ENCODE results near the gene CLVS2. TPM values are rescaled to one million over a fixed set of nuclear protein-coding genes. Genes with fewer than 3 reads are reported as not detected.

CLVS2 gene
- total RNA-seq, 4 donors from 2014 or later = under 0.01 to 11.6 (median 3.2) TPM

DNA sequence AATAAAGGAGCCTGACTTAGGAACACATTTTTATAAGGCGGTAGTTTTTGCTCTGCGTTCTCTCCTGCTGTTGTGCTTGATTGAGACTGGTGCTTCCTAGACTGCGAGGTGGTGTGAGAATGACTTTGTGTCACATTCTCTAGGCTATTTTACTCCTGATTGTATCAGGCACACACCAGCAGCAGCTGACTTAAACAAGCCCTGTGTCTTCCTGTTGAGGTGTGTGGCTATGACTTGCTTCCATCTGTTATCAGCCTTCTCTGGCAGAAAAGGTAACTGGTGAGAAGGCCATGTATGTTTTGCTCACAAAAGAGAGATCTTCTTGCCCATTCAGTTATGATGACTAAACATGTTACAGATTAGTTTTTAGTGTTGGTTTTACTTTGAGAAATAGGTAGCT lies 43.4 kb downstream of the CLVS2 start:
- Histone ChIP-seq H3K36me3 (no peaks in the 10 kb centered on the region), H3K9me3 (no peaks in the 10 kb centered on the region), H3K27ac (no peak overlapping the region), H3K4me1 (no peaks in the 10 kb centered on the region), H3K27me3 (no peaks in the 10 kb centered on the region), H3K4me3 (no peak overlapping the region)
- DNase-seq = no peak
- no peak for TF ChIP-seq CTCF (IDR thresholded peaks at IDR 0.05)
- no peak for TF ChIP-seq POLR2A (IDR thresholded peaks at IDR 0.05)
- intact Hi-C loops (cut with DNase I; ENCODE audit: low total_unique reads) = no loop called here

DNA sequence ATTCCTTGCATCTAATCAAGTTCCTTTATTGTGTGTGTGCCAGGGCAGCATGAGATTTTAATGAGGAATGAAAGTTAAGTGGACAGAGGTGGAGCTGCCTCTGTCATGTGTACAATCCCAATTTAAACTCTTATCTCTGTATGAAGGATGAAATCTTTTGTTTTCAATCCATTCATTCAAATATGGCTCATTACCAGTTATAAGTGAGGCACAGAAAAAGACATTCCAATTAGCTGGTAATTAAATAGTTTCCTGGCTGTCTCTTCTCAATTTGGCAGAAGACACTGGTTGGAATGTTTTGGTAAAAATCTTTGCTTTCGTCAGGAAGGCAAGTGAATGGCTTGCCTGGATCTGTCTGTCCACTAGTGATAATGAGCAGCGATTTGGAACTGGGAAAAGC lies 46.4 kb downstream of the CLVS2 start:
- no peak for TF ChIP-seq POLR2A (IDR thresholded peaks at IDR 0.05)
- TF ChIP-seq CTCF (IDR thresholded peaks at IDR 0.05) = no peak
- DNase-seq = no peak
- intact Hi-C loops (cut with DNase I; ENCODE audit: low total_unique reads) = no loop called here

GRCh38 chr6:123044341-123044860 lies 48.4 kb downstream of the CLVS2 start:
- Histone ChIP-seq H3K27me3 (no peaks in the 10 kb centered on the region), H3K4me3 (no peak overlapping the region), H3K27ac (no peak overlapping the region), H3K9me3 (no peaks in the 10 kb centered on the region), H3K4me1 (no peaks in the 10 kb centered on the region), H3K36me3 (no peaks in the 10 kb centered on the region)
- TF ChIP-seq CTCF (IDR thresholded peaks at IDR 0.05) (no peak), POLR2A (IDR thresholded peaks at IDR 0.05) (no peak)
- intact Hi-C loops (cut with DNase I; ENCODE audit: low total_unique reads) = no loop called here
- DNase-seq = no peak

More for the DNA sequence above, 46.4 kb downstream of the CLVS2 start:
- no peak overlapping the region for H3K4me3 ChIP-seq
- no peak overlapping the region for H3K27ac ChIP-seq
- H3K9me3 ChIP-seq = no peaks in the 10 kb centered on the region
- no peaks in the 10 kb centered on the region for H3K27me3 ChIP-seq
- no peaks in the 10 kb centered on the region for H3K4me1 ChIP-seq
- H3K36me3 ChIP-seq = no peaks in the 10 kb centered on the region

GRCh38 chr6:123053602-123054225 lies 57.7 kb downstream of the CLVS2 start:
- H3K27me3 ChIP-seq = no peaks in the 10 kb centered on the region
- H3K9me3 ChIP-seq = no peaks in the 10 kb centered on the region
- peak in 1 of 2 donors; percentile 18 for DNase-seq
- no peaks in the 10 kb centered on the region for H3K4me1 ChIP-seq
- TF ChIP-seq CTCF (IDR thresholded peaks at IDR 0.05) = no peak
- TF ChIP-seq POLR2A (IDR thresholded peaks at IDR 0.05) = no peak
- H3K36me3 ChIP-seq = no peaks in the 10 kb centered on the region
- H3K4me3 ChIP-seq = no peak overlapping the region
- peak overlapping the region in 1 of 2 donors; percentile 34 for H3K27ac ChIP-seq
- intact Hi-C loops (cut with DNase I; ENCODE audit: low total_unique reads) = no loop called here

DNA sequence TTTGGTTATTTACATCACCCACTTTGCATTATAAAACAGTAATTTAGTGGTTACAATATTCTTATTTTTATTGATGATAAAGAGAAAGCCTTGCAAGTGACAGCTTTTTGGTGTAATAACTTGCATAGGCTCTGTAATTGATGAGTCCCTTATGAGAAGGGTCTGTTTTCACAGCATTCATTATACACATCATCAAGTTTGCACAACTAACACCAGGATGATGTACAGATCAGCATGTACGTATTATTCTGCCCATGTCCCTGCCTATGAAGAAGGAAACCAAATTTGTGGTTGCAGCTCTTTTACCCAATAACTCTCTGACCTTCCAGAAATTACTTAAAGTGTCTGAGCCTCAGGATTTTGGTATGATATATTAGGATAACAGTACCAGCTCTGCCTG lies 59.2 kb downstream of the CLVS2 start:
- no peaks in the 10 kb centered on the region for H3K36me3 ChIP-seq
- H3K4me1 ChIP-seq = no peaks in the 10 kb centered on the region
- DNase-seq = no peak
- H3K4me3 ChIP-seq = no peak overlapping the region
- TF ChIP-seq CTCF (IDR thresholded peaks at IDR 0.05) (no peak), POLR2A (IDR thresholded peaks at IDR 0.05) (no peak)
- no peaks in the 10 kb centered on the region for H3K27me3 ChIP-seq
- no peaks in the 10 kb centered on the region for H3K9me3 ChIP-seq
- intact Hi-C loops (cut with DNase I; ENCODE audit: low total_unique reads) = no loop called here
- H3K27ac ChIP-seq = peak overlapping the region in 1 of 2 donors; percentile 59
